GM12891 (cell line): ENCODE data around the gene LRRC4.

Experiments
- PAX5 ChIP-seq: IDR thresholded peaks from 2 replicates; pipeline ENCODE4 v1.6.1; 2011; ENCODE audit warnings: low read length, moderate library complexity, mild to moderate bottlenecking; ENCODE audit not compliant: insufficient read depth, severe bottlenecking
- POLR2A ChIP-seq: IDR thresholded peaks from 2 replicates; pipeline ENCODE4 v1.6.1; 2011; ENCODE audit warnings: low read depth, low read length, control low read depth
- POLR2AphosphoS5 ChIP-seq: IDR thresholded peaks from 2 replicates; pipeline ENCODE4 v1.6.1; 2011; ENCODE audit warnings: low read depth, low read length, control low read depth
- SPI1 ChIP-seq: IDR thresholded peaks from 2 replicates; pipeline ENCODE4 v1.6.1; 2011; ENCODE audit warnings: low read depth, low read length, control low read depth
- TAF1 ChIP-seq: IDR thresholded peaks from 2 replicates; pipeline ENCODE4 v1.6.1; 2011; ENCODE audit warnings: low read depth, low read length, control low read depth

GRCh38 chr7:128078309-128078708 lies 47.1 kb upstream of the LRRC4 start:
- TF ChIP-seq POLR2A (no peak), POLR2AphosphoS5 (no peak), SPI1 (no peak), TAF1 (no peak), PAX5 (no peak)
